Breast epithelium (tissue), 4 donors: ENCODE data around the gene MRPS16. TPM values are rescaled to one million over a fixed set of nuclear protein-coding genes. Genes with fewer than 3 reads are reported as not detected.
A peak's percentile ranks its signal among the peaks of the same experiment; 100 is the strongest.

ENCODE experiments used
- DNase-seq, 2 donors: peaks; one replicate each; pipeline ENCODE4 v3.0.0-alpha.2; 2019; ENCODE audit warnings: low spot score in 2 of 2
- H3K27ac ChIP-seq, 2 donors: fragments of 200-600 bp; sonication (generic) in 1 of 2; one replicate each; pipeline ENCODE4 v1.5.1; 2016 to 2019; ENCODE audit warnings: mild to moderate bottlenecking in 1 of 2
- H3K27me3 ChIP-seq, 2 donors: fragments of 200-600 bp; sonication (generic) in 1 of 2; one replicate each; pipeline versions ENCODE4 v1.5.1 to v1.6.0; 2017 to 2019; ENCODE audit warnings: control low read depth in 1 of 2, mild to moderate bottlenecking in 1 of 2
- H3K36me3 ChIP-seq: fragments of 200-600 bp; one replicate; pipeline ENCODE4 v1.5.1; 2019
- H3K4me1 ChIP-seq, 2 donors: fragments of 200-600 bp; sonication (generic); one replicate each; pipeline ENCODE4 v1.5.1; 2016 to 2019; ENCODE audit warnings: control low read depth in 1 of 2
- H3K4me3 ChIP-seq, 3 donors: fragments of 200-600 bp; sonication (generic); 1 replicate in 2 of 3; 2 replicates in 1 of 3; pipeline ENCODE4 v1.5.1; 2016 to 2019; ENCODE audit warnings: mild to moderate bottlenecking in 3 of 3, moderate library complexity in 2 of 3
- H3K9me3 ChIP-seq, 2 donors: fragments of 200-600 bp; sonication (generic) in 1 of 2; one replicate each; pipeline ENCODE4 v1.5.1; 2016 to 2019; ENCODE audit warnings: control low read depth in 1 of 2
- POLR2A ChIP-seq: fragments of 450-650 bp; IDR thresholded peaks from one replicate; pipeline ENCODE4 v1.6.1; 2016; ENCODE audit warnings: antibody characterized with exemption, mild to moderate bottlenecking, moderate library complexity
- POLR2AphosphoS5 ChIP-seq, 3 donors: sonication (generic); formaldehyde crosslinking; IDR thresholded peaks; one replicate each; pipeline ENCODE4 v1.6.1; 2017; ENCODE audit warnings: antibody characterized with exemption in 3 of 3
- intact Hi-C: fragments of 100-400 bp; cut with DNase I; formaldehyde crosslinking; loops from one replicate; pipeline ENCODE4 v1.15.1; 2023; ENCODE audit warnings: low total_unique reads
- total RNA-seq, 3 donors: library from RNA; depleted of rRNA; stranded (reverse); fragments of >200 nt; gene quantifications; one replicate each; pipeline ENCODE4 v1.1.0, GENCODE V29; 2016
- TF ChIP-seq, protein P1 (sequence below), 3 donors: fragments of 450-650 bp; IDR thresholded peaks; one replicate each; pipeline ENCODE4 v1.5.1; 2016 to 2017; ENCODE audit warnings: antibody characterized with exemption in 3 of 3, mild to moderate bottlenecking in 3 of 3, moderate library complexity in 3 of 3

Gene MRPS16
- total RNA-seq, 3 donors from 2014 or later, result 33.3 to 40.6 (median 40.4) TPM

DNA sequence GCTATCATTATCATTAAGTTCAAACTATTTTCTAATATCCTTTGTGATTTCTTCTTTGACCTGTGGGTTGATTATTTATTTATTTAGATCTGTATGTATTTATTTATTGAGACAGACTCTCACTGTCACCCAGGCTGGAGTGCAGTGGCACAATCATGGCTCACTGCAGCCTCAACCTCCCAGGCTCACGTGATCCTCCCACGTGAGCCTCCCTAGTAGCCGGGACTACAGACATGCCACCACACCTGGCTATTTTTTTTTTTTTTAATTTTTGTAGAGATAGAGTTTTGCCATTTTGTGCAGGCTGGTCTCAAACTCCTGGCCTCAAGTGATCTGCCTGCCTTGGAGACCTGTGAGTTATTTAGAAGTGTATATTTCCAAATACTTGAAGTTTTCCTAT, 28.7 kb upstream of the MRPS16 start:
- no peaks in the 10 kb centered on the region for H3K36me3 ChIP-seq
- no peak overlapping the region for H3K4me3 ChIP-seq
- H3K27ac ChIP-seq, result no peak overlapping the region
- intact Hi-C loops, result no loop called here
- no peaks in the 10 kb centered on the region for H3K4me1 ChIP-seq
- H3K27me3 ChIP-seq, result no peaks in the 10 kb centered on the region
- no peak for DNase-seq
- TF ChIP-seq POLR2A (no peak), POLR2AphosphoS5 (IDR thresholded peaks at IDR 0.05) (no peak)
- TF ChIP-seq, protein P1, sequence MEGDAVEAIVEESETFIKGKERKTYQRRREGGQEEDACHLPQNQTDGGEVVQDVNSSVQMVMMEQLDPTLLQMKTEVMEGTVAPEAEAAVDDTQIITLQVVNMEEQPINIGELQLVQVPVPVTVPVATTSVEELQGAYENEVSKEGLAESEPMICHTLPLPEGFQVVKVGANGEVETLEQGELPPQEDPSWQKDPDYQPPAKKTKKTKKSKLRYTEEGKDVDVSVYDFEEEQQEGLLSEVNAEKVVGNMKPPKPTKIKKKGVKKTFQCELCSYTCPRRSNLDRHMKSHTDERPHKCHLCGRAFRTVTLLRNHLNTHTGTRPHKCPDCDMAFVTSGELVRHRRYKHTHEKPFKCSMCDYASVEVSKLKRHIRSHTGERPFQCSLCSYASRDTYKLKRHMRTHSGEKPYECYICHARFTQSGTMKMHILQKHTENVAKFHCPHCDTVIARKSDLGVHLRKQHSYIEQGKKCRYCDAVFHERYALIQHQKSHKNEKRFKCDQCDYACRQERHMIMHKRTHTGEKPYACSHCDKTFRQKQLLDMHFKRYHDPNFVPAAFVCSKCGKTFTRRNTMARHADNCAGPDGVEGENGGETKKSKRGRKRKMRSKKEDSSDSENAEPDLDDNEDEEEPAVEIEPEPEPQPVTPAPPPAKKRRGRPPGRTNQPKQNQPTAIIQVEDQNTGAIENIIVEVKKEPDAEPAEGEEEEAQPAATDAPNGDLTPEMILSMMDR (IDR thresholded peaks at IDR 0.05), result no peak
- no peaks in the 10 kb centered on the region for H3K9me3 ChIP-seq

DNA sequence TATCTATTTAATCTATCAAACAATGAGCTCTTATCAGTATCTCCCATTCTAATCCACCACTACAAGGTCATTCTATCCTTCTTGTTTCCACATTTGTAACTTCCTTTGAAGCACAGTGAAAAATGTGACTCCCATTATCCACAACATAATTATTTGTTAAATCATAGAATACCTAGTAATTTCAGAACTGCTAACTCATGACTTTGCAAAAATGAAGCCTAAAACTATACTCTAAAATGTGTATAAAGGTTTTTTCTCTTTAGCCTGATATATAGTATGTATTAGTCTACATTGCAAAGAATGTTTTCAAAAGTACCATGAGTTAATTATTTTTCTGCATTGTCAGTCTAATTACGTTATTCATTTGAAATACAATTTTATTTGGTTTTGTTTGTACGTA, 12.0 kb upstream of the MRPS16 start:
- Histone ChIP-seq H3K27ac (no peak overlapping the region), H3K27me3 (no peaks in the 10 kb centered on the region), H3K4me1 (no peaks in the 10 kb centered on the region), H3K9me3 (no peaks in the 10 kb centered on the region), H3K4me3 (no peak overlapping the region), H3K36me3 (no peaks in the 10 kb centered on the region)
- intact Hi-C loops, result no loop called here
- no peak for TF ChIP-seq POLR2AphosphoS5 (IDR thresholded peaks at IDR 0.05)
- TF ChIP-seq, protein P1 (IDR thresholded peaks at IDR 0.05), result no peak
- no peak for TF ChIP-seq POLR2A
- no peak for DNase-seq

DNA sequence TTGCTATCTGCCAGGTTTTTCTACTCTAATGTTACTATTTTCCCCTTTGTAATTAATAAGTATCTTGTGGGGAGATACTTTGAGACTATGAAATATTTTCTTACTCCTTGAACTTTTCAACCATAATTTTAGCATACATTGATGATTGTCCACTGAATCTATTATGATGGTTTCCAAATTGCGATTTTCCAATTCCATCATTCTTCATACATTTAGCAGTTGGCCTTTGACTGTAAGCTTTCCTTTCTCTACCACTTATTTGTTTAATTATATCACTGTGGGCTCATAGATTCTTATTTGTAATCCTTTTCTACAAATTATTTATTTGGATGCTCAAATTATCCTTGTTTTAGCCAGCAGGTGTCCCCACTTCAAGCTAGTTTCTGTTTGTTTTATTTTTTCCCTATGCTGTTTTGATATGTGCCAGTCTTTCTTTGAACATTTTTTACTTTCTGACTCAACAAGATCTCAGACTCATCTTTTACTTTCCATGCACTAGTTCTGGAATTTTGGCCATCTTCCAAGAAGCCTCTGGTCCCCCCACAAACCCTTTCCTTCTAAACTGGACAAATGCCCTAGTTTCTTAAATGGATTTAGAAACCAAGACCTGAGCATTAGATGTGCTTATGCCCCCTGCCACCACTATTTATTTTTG, 11.4 kb upstream of the MRPS16 start:
- Histone ChIP-seq H3K27me3 (no peaks in the 10 kb centered on the region), H3K4me1 (no peaks in the 10 kb centered on the region), H3K36me3 (no peaks in the 10 kb centered on the region), H3K4me3 (no peak overlapping the region), H3K27ac (no peak overlapping the region), H3K9me3 (no peaks in the 10 kb centered on the region)
- TF ChIP-seq, protein P1 (IDR thresholded peaks at IDR 0.05), result peak in 2 of 3 donors; percentile 16 to 37
- TF ChIP-seq POLR2AphosphoS5 (IDR thresholded peaks at IDR 0.05), result no peak
- no peak for DNase-seq
- intact Hi-C loops, result no loop called here

DNA sequence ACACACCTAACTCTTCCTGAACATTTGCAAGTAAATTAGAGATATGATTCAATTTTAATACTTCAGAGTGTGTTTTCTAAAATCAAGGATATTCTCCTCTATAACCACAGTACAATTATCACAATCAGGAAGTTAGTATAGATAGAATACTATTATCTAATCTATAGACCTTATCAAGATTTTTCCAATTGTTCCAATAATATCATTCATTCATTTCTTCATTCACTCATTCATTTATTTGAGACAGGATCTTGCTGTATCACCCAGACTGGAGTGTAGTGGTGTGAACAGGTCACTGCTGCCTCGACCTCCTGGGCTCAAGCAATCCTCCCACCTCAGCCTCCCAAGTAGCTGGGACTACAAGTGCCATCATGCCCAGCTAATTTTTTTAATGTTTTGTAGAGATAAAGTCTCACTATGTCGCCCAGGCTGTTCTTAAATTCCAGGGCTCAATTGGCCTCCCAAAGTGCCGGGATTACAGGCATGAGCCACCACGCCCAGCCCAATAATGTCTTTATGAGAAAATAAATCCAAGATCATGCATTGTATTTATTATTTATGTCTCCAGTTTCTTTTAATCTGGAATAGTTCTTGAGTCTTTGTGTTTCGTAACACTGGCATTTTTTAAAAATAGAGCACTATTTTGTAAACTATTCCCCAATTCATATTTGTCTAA, 10.6 kb upstream of the MRPS16 start:
- H3K9me3 ChIP-seq, result no peaks in the 10 kb centered on the region
- no peaks in the 10 kb centered on the region for H3K36me3 ChIP-seq
- H3K27ac ChIP-seq, result no peak overlapping the region
- no peak overlapping the region for H3K4me3 ChIP-seq
- no peaks in the 10 kb centered on the region for H3K27me3 ChIP-seq
- TF ChIP-seq, protein P1 (IDR thresholded peaks at IDR 0.05), result no peak
- TF ChIP-seq POLR2AphosphoS5 (IDR thresholded peaks at IDR 0.05) (no peak), POLR2A (no peak)
- DNase-seq, result no peak
- H3K4me1 ChIP-seq, result no peaks in the 10 kb centered on the region
- intact Hi-C loops, result no loop called here

DNA sequence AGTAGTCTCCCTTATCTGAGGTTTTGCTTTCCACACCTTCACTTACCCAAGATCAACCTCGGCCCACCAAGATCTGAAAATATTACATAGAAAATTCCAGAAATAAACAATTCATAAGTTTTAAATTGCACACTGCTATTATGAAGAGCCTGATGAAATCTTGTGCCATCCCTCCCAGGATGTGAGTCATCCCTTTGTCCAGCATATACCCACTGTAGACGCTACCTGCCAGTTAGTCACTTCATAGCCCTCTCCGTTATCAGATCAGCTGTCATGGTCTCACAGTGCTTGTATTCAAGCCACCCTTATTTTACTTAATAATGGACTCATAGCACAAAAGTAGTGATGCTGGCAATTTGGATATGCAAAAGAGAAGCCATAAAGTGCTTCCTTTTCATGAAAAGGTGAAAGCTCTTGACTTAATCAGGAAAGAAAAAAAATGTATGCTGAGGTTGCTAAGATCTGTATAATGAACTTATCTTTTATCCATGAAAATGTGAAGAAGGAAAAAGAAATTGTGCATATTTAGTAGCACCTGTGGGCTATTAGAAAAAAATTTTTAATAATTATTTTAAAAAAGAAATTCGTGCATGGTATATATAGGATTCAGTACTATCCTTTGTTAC, 9.8 kb upstream of the MRPS16 start:
- H3K27me3 ChIP-seq, result no peaks in the 10 kb centered on the region
- DNase-seq, result no peak

More for the DNA sequence above, 9.8 kb upstream of the MRPS16 start:
- Histone ChIP-seq H3K27ac (no peak overlapping the region), H3K36me3 (no peaks in the 10 kb centered on the region), H3K4me1 (no peaks in the 10 kb centered on the region), H3K9me3 (no peaks in the 10 kb centered on the region), H3K4me3 (no peak overlapping the region)
- intact Hi-C loops, result no loop called here
- no peak for TF ChIP-seq POLR2A
- TF ChIP-seq, protein P1 (IDR thresholded peaks at IDR 0.05), result no peak
- no peak for TF ChIP-seq POLR2AphosphoS5 (IDR thresholded peaks at IDR 0.05)
